ENCODE results near the gene MLLT1. TPM values are rescaled to one million over a fixed set of nuclear protein-coding genes. Genes with fewer than 3 reads are reported as not detected.

The MLLT1 gene
- total RNA-seq, 1 experiment from 2014 or later: 54.9 TPM

DNA sequence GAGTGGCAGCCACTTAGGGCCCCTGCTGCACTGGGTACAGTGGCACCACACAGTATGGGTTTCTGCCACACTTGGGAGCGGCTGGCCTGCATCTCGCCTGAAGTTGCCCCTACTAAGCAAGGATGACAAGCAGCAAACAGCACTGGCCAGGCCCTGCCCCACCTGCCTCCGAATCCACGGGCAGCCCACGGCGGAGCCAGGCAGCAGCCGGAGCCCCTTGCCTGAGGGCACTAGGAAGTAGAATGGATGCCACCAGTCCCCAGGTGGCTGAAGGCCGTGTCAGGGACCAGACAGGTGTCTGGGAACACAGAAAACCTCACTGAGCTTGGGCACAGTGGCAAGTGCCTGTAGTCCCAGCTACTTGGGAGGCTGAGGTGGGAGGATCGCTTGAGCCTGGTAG lies 19.4 kb downstream of the MLLT1 start:
- no peak overlapping the region for H3K4me3 Mint-ChIP-seq
- peaks cover 6% of the 10 kb centered on the region for H4K20me1 ChIP-seq (ENCODE audit: control insufficient read depth, insufficient read depth, insufficient read length)

More for the DNA sequence above, 19.4 kb downstream of the MLLT1 start:
- Histone ChIP-seq H2AK5ac (ENCODE audit: insufficient read length, low read length) (no peak overlapping the region), H3K79me1 (ENCODE audit: insufficient read depth, low read depth, low read length, poor library complexity, severe bottlenecking) (peaks cover 9% of the 10 kb centered on the region), H3K18ac (ENCODE audit: insufficient read length, low read depth, low read length) (no peak overlapping the region), H3K27ac (ENCODE audit: insufficient read length, low read depth, low read length) (no peak overlapping the region), H3K9me3 (ENCODE audit: control insufficient read depth, low read depth, low read length) (no peaks in the 10 kb centered on the region), H3K27me3 (ENCODE audit: insufficient read depth, low read length) (no peaks in the 10 kb centered on the region), H3K9ac (ENCODE audit: extremely low read depth, insufficient read length, low read length) (no peak overlapping the region), H3K4me2 (ENCODE audit: insufficient read depth, insufficient read length, low read length) (no peak overlapping the region), H3K23me2 (ENCODE audit: insufficient read length, low read depth, low read length, poor library complexity, severe bottlenecking) (no peaks in the 10 kb centered on the region), H3T11ph (ENCODE audit: low read length) (no peak overlapping the region), H2BK20ac (ENCODE audit: low read depth, low read length, poor library complexity, severe bottlenecking) (no peak overlapping the region), H3K4me1 (ENCODE audit: insufficient read depth, low read length) (no peaks in the 10 kb centered on the region), H2BK5ac (ENCODE audit: insufficient read length, low read length) (no peak overlapping the region), H3K56ac (ENCODE audit: insufficient read length, low read depth, low read length) (no peak overlapping the region), H2BK120ac (ENCODE audit: low read depth, low read length, poor library complexity, severe bottlenecking) (no peak overlapping the region), H4K8ac (replicated peaks; ENCODE audit: insufficient read length, low read depth, low read length) (no peak overlapping the region), H2AFZ (ENCODE audit: low read length) (no peak overlapping the region), H2BK15ac (ENCODE audit: low read depth, low read length) (no peak overlapping the region), H3K14ac (ENCODE audit: insufficient read depth, low read length) (no peak overlapping the region), H3K79me2 (ENCODE audit: insufficient read depth, low read length) (peaks cover 13% of the 10 kb centered on the region; the same call in 1 of the 2 replicates), H4K5ac (ENCODE audit: insufficient read length, low read depth, low read length) (no peak overlapping the region), H3K4ac (ENCODE audit: low read depth, low read length) (no peak overlapping the region), H4K91ac (ENCODE audit: insufficient read length, low read depth, low read length) (no peak overlapping the region), H3K23ac (ENCODE audit: insufficient read length, low read depth, low read length) (no peak overlapping the region), H2BK12ac (ENCODE audit: insufficient read length, low read depth, low read length) (no peak overlapping the region)
- no CpG with 5 or more reads among the region's 9 CpGs for WGBS (ENCODE audit: extremely low coverage, insufficient read length, low lambda C conversion rate)
- TF ChIP-seq, protein P1, sequence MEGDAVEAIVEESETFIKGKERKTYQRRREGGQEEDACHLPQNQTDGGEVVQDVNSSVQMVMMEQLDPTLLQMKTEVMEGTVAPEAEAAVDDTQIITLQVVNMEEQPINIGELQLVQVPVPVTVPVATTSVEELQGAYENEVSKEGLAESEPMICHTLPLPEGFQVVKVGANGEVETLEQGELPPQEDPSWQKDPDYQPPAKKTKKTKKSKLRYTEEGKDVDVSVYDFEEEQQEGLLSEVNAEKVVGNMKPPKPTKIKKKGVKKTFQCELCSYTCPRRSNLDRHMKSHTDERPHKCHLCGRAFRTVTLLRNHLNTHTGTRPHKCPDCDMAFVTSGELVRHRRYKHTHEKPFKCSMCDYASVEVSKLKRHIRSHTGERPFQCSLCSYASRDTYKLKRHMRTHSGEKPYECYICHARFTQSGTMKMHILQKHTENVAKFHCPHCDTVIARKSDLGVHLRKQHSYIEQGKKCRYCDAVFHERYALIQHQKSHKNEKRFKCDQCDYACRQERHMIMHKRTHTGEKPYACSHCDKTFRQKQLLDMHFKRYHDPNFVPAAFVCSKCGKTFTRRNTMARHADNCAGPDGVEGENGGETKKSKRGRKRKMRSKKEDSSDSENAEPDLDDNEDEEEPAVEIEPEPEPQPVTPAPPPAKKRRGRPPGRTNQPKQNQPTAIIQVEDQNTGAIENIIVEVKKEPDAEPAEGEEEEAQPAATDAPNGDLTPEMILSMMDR (conservative IDR thresholded peaks at IDR 0.05): no peak
- no peak for DNase-seq
- Mint-ChIP-seq H3K36me3 (ENCODE audit: insufficient read depth in 1 of 3, low read depth in 3 of 3) (peaks cover 32 to 62% (median 55%) of the 10 kb centered on the region in 3 experiments), H3K27me3 (ENCODE audit: low read depth) (no peaks in the 10 kb centered on the region), H3K27ac (no peak overlapping the region), H3K9me3 (no peaks in the 10 kb centered on the region), H3K4me1 (peaks cover 7 to 11% of the 10 kb centered on the region in 2 experiments)
